SU-DHL-6 (cell line): ENCODE measurements around the gene ENDOV.

Source experiments
- H2AFZ ChIP-seq: fragments of 200-600 bp; sonication (generic); 2 replicates; pipeline ENCODE4 v1.6.1; 2014; ENCODE audit warnings: low read depth, mild to moderate bottlenecking, moderate library complexity, mixed read lengths, antibody characterized with exemption, low read length; ENCODE audit not compliant: severe bottlenecking
- H3F3A ChIP-seq: fragments of 200-600 bp; shearing (Covaris generic); 2 replicates; pipeline ENCODE4 v1.6.0; 2016; ENCODE audit warnings: antibody characterized with exemption, mild to moderate bottlenecking; ENCODE audit not compliant: insufficient read depth
- H3K27ac ChIP-seq: fragments of 200-600 bp; sonication (generic); 2 replicates; pipeline ENCODE4 v1.5.1; 2016; ENCODE audit warnings: low read depth, mild to moderate bottlenecking, low read length, moderate library complexity, mixed read lengths
- H3K27me3 ChIP-seq: fragments of 200-600 bp; sonication (generic), shearing (Covaris generic); 2 replicates; pipeline ENCODE4 v1.6.0; 2014; ENCODE audit warnings: mild to moderate bottlenecking, low read length
- H3K36me3 ChIP-seq: fragments of 200-600 bp; sonication (generic); 2 replicates; pipeline ENCODE4 v1.6.1; 2014; ENCODE audit warnings: mild to moderate bottlenecking, low read length, mixed read lengths
- H3K4me2 ChIP-seq: fragments of 300-600, 200-600 bp; shearing (Covaris generic), sonication (generic); 2 replicates; pipeline ENCODE4 v1.6.0; 2014; ENCODE audit warnings: low read length, low read depth, mild to moderate bottlenecking; ENCODE audit not compliant: poor library complexity, severe bottlenecking
- H3K4me3 ChIP-seq: fragments of 200-600 bp; sonication (generic); 2 replicates; pipeline ENCODE4 v1.5.1; 2014; ENCODE audit warnings: antibody characterized with exemption, low read length, mild to moderate bottlenecking, mixed read lengths; ENCODE audit not compliant: insufficient read depth, poor library complexity, severe bottlenecking
- H3K79me2 ChIP-seq: fragments of 200-600 bp; sonication (generic); 2 replicates; pipeline ENCODE4 v1.6.1; 2014; ENCODE audit warnings: mild to moderate bottlenecking, low read length, moderate library complexity; ENCODE audit not compliant: insufficient read depth
- H3K9ac ChIP-seq: fragments of 200-600 bp; sonication (generic); 2 replicates; pipeline ENCODE4 v1.7.0; 2014; ENCODE audit warnings: mild to moderate bottlenecking, low read length
- H3K9me2 ChIP-seq: fragments of 200-600 bp; sonication (generic); replicated peaks from 2 replicates; pipeline ENCODE4 v1.6.1; 2014; ENCODE audit warnings: low read length; ENCODE audit not compliant: insufficient read depth
- H3K9me3 ChIP-seq: fragments of 200-600 bp; sonication (generic); 2 replicates; pipeline ENCODE4 v1.6.1; 2014; ENCODE audit warnings: low read length, mixed read lengths; ENCODE audit not compliant: insufficient read depth
- H4K20me1 ChIP-seq: fragments of 200-600 bp; sonication (generic); 2 replicates; pipeline ENCODE4 v1.6.1; 2014; ENCODE audit warnings: low read depth, mild to moderate bottlenecking, antibody characterized with exemption, low read length, moderate library complexity, mixed read lengths
- EZH2phosphoT487 ChIP-seq: fragments of 200-600 bp; sonication (generic), shearing (Covaris generic); conservative IDR thresholded peaks from 2 replicates; pipeline ENCODE4 v1.6.1; 2018; ENCODE audit warnings: mild to moderate bottlenecking, antibody characterized with exemption, low read length, moderate library complexity, mixed read lengths
- TF ChIP-seq, protein P1 (sequence below): fragments of 200-600 bp; sonication (generic); IDR thresholded peaks from one replicate; pipeline ENCODE4 v1.5.1; 2017; ENCODE audit warnings: antibody characterized with exemption, mild to moderate bottlenecking, low read length, moderate library complexity; ENCODE audit not compliant: insufficient read depth, poor library complexity, severe bottlenecking

Gene ENDOV

GRCh38 chr17:80464486-80464885 is 49.5 kb downstream of the ENDOV start:
- no peaks in the 10 kb centered on the region for H3K9me3 ChIP-seq
- no peak overlapping the region for H2AFZ ChIP-seq
- H3K9me2 ChIP-seq, result no peaks in the 10 kb centered on the region
- H3K4me3 ChIP-seq, result no peak overlapping the region
- no peaks in the 10 kb centered on the region for H3K79me2 ChIP-seq
- no peak overlapping the region for H3K27ac ChIP-seq
- H4K20me1 ChIP-seq, result no peaks in the 10 kb centered on the region
- TF ChIP-seq, protein P1, sequence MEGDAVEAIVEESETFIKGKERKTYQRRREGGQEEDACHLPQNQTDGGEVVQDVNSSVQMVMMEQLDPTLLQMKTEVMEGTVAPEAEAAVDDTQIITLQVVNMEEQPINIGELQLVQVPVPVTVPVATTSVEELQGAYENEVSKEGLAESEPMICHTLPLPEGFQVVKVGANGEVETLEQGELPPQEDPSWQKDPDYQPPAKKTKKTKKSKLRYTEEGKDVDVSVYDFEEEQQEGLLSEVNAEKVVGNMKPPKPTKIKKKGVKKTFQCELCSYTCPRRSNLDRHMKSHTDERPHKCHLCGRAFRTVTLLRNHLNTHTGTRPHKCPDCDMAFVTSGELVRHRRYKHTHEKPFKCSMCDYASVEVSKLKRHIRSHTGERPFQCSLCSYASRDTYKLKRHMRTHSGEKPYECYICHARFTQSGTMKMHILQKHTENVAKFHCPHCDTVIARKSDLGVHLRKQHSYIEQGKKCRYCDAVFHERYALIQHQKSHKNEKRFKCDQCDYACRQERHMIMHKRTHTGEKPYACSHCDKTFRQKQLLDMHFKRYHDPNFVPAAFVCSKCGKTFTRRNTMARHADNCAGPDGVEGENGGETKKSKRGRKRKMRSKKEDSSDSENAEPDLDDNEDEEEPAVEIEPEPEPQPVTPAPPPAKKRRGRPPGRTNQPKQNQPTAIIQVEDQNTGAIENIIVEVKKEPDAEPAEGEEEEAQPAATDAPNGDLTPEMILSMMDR, result no peak
- TF ChIP-seq EZH2phosphoT487, result no peak
- no peak overlapping the region for H3K9ac ChIP-seq
- H3K4me2 ChIP-seq, result no peak overlapping the region
- H3F3A ChIP-seq, result no peaks in the 10 kb centered on the region
- H3K36me3 ChIP-seq, result no peaks in the 10 kb centered on the region
- no peaks in the 10 kb centered on the region for H3K27me3 ChIP-seq

- Histone ChIP-seq H3K9me2 (no peaks in the 10 kb centered on the region), H3K4me3 (no peak overlapping the region), H3K79me2 (no peaks in the 10 kb centered on the region), H3K27ac (no peak overlapping the region), H3K36me3 (no peaks in the 10 kb centered on the region), H2AFZ (no peak overlapping the region), H3F3A (no peaks in the 10 kb centered on the region), H3K9ac (no peak overlapping the region), H3K4me2 (no peak overlapping the region), H4K20me1 (no peaks in the 10 kb centered on the region), H3K9me3 (no peaks in the 10 kb centered on the region), H3K27me3 (no peaks in the 10 kb centered on the region)
- TF ChIP-seq, protein P1, result no peak
- no peak for TF ChIP-seq EZH2phosphoT487
These were observed 50.5 kb downstream of the ENDOV start for GRCh38 chr17:80465327-80465974.

DNA sequence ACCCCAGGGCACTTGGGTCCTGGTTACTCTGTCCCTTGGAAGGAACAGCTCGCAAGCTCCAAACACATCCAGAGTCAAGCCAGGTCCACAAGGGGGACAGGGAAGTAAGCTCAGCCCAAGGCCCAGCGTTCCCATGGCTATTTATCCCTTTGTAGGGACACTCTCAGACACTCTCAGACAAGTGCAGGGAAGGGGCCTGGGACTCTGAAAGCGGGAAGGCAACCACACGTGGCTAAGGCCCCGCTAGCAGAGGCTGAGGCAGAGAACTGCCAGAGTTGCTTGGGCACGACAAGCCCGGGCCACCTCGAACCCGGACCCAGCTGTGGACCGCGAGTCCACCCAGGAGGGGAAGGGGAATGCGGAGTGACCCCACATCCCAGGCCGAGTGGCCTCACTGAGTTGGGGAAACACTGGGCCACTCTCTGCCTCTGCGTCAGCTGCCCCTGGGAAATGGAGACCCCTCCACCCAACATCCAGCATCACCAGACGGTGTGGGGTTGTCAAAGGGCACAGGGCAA is 51.3 kb downstream of the ENDOV start:
- H3K36me3 ChIP-seq, result no peaks in the 10 kb centered on the region
- no peaks in the 10 kb centered on the region for H3K9me2 ChIP-seq
- H3F3A ChIP-seq, result no peaks in the 10 kb centered on the region
- H3K9me3 ChIP-seq, result no peaks in the 10 kb centered on the region
- no peak overlapping the region for H3K4me3 ChIP-seq
- H4K20me1 ChIP-seq, result no peaks in the 10 kb centered on the region
- no peak overlapping the region for H2AFZ ChIP-seq
- no peaks in the 10 kb centered on the region for H3K27me3 ChIP-seq
- H3K9ac ChIP-seq, result no peak overlapping the region
- H3K27ac ChIP-seq, result no peak overlapping the region
- TF ChIP-seq, protein P1, result no peak
- no peak for TF ChIP-seq EZH2phosphoT487
- H3K79me2 ChIP-seq, result no peaks in the 10 kb centered on the region
- H3K4me2 ChIP-seq, result no peak overlapping the region
